ENCODE data around the gene CHD2.

CHD2 gene

DNA sequence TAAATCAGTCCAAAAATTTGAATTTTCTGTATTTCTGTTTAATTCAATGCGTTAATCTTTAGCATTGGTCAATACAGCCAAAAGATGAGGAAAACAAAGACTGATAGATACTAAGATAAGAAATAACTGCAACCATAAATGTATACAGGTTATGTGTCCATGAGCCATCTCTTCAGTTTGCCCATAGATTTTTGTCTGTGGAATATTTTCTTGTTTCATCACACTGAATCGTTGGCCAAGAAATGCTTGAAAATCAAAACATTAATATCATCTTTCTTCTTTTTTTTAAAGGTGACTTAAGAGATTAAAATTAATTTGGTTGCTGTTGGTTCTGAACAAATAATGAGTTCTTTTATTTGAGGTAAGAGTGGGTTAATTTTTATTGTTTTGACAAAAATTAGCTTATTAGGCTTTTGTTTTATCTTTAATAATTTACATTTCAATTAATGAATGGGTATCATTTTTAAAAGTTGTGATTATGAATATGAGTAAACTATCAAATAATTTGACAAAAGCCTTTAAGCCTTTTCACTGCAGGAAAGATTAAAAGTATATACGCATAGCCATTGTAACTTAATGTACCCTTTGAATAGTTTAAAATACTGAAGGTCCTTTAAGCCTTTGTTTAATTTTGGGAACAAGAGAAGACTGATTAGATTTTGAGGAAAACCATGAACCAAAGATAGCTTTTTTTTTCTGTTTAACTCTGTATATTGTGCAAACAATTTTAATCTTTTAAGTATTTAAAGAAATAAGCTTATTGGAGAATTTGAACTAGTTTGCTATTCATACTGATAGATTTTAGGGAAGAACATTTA is 14.7 kb upstream of the CHD2 start:
- FAIRE-seq = no peak

DNA sequence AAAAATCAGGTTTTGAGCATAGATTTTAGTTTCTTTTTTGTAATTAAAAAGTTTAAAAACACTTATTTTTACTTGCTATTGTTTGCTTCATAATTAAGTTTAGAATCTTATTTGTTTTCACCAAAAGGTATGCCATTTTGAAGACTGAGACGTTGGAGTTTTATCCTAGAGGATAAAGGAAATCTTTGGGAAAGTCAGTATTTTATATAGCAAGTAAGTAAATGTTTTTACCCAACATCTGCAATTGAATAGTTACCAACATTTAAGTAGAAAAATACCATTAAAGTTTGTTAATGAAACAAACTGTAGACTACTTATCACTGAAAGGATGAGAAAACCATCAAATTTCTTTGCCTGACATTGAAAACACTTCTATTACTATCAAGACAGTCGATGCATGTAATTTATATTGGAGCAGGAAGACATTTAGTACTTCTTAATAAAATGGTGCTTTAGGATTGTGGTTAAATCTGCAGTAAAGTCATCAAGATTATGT is 14.0 kb upstream of the CHD2 start:
- FAIRE-seq = no peak

DNA sequence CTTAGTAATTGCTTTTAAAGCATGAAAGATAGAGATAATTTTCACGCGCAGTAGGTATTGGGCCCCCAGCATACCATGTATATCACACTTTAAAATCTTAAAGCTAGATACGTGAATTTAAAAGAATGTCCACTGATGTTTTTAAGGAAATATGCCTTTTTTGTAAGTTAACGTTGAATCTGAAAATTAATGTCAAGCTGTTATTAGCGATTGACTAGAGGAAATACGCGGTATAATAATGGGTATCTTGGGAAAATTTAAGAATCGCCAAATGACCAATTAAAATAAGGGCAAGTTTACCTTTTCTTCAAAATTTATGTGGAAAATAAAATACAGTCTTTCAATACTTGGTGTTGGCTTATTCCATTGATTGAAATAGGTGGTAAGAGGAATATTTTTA is 13.3 kb upstream of the CHD2 start:
- FAIRE-seq = no peak

DNA sequence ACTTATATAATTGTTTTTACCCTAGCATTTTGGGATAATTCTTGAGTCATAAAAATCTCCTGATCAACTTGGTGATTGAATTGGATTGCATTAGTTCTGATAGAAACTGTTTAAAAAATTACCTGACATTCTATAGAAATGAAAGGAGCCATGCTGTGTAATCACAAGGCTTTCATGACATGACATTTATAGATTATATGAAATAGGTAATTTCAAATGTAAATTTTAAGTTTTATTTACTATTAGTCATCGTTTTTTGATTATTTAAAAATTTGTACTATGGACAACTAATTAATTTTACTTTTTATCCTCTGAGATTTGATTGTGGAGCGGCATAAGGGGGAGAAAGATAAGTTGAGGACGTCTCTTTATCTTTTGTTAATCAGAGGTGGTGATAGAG is 12.3 kb upstream of the CHD2 start:
- FAIRE-seq = peak; percentile 85

DNA sequence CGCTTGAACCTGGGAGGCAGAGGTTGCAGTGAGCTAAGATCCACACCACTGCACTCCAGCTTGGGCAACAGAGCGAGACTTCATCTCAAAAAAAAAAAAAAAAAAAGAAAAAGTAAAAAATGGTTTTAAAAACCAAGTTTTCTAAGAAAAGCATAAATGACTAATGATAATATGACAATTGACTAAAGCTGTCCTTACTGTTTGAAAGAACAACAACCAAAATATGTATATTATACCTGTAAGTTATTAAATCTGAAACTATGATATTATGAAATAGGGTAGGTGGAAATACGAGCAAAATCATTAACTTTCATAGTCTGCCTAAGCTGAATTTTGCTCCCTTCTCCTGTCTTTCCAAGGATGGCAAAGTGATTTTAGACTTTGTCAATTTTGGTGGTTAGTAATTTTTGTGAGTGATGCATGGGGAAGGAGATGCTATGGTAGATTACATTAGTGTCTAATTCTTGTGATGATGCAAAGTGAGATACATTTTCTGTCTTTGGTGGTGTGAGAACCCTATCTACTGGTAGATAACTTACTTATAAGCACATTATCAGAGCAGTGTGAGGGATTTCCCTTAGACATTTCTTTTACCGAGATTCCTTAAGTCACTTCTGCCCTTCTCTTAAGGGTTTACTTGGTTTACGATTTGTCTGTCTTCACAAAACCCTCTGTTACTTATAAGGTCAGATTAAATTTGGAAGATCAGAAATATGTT is 10.6 kb upstream of the CHD2 start:
- FAIRE-seq = no peak

DNA sequence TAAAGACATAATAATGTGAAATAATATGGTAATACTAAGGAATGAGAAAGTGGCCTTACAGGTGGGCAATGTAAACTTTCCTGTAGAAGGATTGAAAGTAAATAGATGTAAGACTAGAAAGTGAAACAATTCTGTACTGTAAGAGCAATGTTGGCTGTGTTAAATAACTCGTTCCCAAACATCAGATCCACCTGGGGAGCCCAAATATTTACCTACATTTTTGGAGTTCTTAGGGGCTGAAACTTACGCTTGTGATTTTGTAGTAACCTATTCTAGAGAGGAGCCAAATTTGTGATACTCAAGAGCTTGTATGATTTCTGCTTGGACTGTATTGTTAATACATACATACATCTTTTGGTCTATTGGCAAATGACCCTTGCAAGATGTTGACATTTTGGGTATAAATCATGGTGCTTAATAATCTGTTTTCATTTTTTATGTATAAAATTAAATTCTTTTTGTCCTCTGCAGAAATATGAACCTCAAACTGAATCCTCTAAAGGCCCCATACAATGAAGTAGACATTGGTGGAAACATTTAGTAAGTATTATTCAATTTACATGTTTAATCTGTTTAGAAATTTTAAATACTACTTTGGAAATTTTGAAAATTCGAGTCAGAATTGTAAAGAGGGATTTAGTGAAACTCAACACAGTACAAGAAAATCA is 8.5 kb upstream of the CHD2 start:
- no peak for FAIRE-seq

DNA sequence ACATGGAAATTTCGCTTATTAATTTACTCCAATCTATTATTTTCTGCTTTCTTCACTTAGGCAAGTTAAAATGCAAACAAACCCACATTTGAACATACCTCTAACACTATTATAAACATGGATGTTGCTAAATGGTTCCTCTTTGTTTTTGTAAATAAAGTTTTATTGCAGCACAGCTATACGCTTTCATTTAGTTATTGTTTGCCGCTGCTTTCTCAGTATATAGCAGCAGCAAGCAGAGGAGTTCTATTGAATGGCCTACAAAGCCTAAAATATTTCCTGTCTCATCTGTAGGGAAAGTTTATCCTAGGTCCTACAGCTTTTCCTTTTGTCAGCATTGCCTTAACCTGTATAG is 7.9 kb upstream of the CHD2 start:
- FAIRE-seq = no peak

DNA sequence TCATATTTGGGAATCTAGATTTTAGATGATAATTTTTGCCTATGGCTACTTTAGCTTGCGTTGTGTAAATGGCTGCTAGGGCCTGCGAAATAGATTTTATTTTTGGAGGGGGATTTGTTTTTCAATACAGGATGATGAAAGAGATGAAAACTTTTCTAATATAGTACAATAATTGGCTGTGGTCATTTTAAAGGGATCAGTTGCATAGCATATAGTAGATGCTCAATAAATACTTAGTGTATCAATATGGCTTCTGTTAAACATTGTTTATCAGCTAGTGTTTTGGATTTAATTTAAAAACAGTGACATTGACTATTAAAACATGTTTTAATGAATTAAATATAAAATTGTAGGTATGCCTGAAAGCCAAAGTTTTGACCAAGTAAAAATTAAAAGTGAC is 6.9 kb upstream of the CHD2 start:
- no peak for FAIRE-seq

DNA sequence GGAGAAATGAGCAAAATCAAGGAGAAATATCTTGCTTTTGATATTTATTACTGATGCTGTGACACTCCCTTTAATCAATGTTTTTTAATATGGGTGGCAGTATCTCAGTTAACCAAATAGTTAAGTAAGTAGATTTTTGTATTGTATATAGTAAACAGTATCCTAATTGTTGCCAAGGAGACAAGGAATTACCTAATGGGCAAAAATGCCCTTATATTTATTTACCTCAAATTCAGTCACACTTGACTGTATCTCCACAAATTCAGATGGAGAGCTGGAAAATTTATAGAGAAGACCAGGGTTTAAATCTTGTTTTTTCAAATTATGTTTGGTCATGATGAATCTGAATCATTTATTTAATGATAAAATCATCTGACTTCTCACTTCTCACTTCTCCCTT is 3.6 kb upstream of the CHD2 start:
- no peak for FAIRE-seq

DNA sequence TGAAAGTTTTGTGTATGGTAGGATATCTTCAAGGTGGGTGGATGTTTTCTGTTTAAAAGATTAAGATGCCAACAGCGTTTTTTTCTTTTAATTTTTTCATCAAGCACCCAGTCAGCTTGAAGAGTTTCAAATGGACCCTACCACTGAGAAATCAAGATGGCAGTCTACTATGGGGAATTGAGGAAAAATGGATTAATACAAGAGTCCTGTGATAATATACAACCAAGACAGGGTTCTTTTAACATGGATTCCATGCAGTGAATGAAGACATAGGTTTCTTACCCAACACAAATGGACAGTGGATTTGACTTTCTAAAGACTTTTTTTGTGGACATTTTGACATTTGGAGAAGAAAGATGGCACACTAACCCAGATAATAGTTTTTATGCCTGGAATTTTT is 2.5 kb upstream of the CHD2 start:
- FAIRE-seq = no peak

DNA sequence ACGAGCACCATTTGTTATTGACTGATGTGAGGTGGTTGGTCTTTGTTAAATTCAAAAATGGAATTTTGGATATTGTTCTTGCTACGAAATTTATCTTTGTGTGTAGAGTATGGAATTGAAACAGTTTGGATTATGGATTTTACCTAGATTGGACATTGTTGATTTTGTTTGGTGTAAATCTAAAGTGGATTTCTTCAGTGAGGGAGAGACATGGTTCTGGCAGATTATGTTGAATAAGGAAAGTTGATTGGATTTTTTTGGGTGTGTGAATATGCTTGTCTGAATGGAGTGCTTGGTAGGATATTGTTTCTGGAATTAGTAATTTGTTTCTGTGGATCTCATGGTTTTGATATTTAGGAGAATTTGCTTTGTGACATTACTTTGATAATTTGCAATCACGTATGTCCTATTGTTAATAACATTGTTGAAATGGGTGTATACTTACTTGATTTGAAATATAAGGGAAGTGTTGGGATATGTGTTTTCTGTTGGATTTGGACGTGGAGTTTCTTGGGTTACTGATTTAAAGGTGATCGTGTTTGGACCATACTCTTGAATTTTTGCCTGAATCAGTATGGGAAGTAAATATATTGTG is 1.0 kb upstream of the CHD2 start:
- FAIRE-seq = no peak

DNA sequence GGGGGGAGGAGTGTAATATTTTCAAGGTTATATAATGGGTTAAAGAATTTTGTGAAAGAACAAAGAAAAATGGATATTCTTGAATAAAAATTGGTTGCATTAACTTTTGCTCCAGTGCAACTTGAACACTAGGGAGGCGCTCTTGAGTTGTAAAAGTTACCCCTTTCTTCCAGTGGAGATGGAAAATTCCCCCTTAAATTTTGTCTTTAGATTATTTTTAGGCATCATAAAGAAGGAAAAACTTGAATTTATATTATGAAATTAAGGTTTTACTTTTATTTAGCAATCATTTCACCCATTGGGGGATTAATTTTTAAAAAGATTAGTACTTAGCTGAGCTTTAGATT is 550 bp upstream of the CHD2 start:
- no peak for FAIRE-seq

DNA sequence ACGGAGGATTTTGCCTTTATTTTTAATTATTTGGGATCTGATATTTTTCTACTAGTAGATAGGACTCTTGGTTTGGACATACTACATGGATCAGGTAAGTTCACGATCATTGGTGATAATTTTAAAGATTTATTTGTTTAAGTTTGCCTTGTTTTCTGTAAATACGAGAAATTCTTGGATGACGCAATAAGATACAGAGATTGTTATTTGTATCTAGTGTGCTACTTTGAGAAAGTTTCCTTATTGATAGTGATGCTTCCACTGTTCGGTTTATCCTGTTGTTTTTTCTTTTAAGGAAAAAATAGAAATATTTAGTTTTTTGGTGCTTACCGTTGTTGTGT is 577 bp downstream of the CHD2 start:
- FAIRE-seq = no peak

DNA sequence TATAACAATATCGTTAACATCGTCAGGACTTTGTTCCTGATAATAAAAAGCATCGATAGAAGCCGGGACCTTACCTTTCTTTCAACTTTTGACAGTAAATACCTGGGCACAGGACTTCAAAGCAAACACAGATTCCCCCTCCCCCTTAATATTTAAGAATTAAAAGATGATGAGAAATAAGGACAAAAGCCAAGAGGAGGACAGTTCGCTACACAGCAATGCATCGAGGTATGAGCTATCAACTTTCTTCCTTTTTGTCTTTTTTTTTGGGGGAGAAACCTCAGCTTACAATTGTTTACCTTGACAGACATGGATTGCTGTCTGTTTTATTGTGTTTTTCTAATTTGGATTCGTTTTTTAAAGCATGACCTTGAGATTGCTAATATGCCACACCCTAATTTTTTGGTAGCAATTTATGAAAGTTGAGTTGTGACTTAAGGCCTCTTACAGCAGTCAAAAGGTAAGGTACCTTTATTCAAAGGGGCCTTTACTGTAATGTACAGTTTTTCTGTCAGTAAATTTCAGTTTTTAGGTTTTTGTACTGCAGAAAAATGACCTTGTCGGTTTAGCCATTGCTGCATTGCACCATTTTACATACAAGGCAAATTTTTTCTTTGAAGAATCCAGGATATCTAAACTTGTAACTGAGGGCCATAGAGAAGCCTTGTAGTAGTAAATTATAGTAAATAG is 1.1 kb downstream of the CHD2 start:
- FAIRE-seq = no peak

DNA sequence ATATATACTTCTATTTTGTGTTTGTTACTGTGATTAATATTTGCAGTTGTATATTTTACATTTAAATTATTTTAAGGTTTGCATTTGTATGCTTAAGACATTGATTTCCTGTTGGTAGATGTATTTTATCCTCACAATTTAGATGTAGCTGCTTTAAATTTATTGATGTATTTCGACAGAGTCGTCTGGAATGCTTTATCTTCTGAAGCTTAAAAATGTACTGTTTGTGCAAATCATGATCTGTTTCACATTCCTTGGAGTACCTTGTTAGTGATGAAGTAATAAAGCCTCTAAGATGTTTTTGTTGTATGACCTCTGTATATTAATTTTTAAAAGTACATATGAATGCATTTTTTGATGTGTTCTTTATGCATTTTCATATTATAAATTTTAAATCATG is 1.9 kb downstream of the CHD2 start:
- FAIRE-seq = no peak

DNA sequence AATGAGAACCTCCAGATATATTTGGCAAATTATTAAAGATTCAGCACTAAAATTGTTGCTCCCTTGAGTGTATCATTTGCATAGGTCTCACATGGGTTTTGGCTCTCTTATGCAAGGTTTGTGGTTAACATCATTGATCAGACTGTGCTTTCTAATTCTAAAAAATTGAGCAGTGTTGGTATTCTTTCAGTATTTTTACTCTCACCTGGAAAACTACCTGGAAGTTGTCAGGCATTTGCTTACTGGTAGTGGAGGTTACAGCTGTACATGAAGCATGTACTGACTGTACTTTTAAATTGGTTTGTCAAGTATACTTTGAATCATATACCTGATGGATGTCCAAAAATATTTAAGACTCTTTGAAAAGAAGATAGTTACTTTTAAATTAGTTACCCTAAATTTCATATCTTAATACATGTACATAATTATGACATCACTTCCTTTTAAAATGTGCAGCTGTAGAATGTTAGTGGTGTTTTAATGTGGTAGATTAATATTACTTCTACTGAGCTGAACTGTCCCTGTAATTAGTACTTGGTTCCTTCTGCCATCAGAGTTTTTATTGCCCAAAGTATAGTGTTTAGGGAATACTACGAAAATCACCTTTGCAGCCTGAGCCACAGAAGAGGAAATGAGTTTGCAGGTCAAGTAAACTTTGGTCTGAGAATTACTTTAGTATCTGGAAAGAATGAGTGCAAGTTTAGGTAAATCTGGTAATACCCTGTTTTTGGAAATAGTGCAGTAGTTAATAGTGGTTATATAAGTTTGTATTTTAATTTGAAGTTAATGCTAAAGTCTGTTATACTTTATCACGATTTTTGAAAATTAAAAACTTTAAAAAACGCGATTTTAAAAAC is 2.8 kb downstream of the CHD2 start:
- no peak for FAIRE-seq

DNA sequence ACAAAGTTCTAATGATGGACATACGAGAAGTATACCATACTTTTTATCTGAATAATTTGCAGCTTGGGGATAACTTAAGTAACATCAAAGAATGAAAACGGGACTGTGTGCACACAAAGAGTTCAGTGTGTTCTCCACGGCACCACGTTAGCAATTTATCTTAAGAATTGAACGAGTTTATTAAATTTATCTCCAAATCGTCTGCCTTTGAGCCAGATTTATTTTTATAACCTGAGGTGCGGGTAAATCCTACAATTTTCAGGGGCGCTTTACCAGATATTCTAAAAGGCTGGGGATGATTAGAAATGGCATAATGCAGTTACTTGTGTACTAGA is 3.5 kb downstream of the CHD2 start:
- no peak for FAIRE-seq

DNA sequence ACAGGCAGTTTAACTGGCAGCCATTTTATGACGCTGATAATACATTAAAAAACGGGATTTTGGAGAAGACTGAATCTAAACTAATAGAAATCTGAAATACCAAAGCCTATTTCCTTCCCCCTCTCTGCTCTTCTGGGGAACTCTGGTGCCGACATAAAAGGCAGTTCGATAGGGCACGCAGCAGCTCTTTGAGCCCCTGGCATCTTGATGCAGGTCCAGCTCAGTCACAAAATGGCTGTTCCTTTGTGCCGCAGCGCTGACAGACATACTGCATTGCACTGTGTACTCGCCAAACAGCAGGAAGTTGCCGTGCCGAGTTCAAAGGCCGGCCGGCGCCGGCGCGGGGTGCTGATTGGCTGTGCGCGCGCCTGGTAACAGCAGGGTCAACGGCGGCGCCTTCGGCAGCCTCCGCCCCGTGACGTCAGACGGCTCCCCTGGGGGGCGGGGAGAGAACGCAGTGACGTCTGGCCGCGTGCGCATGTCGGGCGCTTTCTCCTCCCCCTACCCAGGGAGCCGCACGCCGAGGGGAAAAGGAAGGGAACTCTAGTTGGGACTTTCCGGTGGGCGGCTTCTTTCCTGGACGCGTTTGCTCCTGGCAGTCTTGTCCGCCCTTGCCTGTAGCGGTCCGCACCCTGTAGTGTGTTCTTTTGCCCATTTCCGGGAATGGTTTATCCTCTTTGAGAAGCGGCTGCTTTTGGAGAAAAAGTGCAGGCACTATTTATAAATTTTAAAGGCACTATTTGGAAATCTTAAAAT is 4.0 kb downstream of the CHD2 start:
- peak; percentile 53 for FAIRE-seq

DNA sequence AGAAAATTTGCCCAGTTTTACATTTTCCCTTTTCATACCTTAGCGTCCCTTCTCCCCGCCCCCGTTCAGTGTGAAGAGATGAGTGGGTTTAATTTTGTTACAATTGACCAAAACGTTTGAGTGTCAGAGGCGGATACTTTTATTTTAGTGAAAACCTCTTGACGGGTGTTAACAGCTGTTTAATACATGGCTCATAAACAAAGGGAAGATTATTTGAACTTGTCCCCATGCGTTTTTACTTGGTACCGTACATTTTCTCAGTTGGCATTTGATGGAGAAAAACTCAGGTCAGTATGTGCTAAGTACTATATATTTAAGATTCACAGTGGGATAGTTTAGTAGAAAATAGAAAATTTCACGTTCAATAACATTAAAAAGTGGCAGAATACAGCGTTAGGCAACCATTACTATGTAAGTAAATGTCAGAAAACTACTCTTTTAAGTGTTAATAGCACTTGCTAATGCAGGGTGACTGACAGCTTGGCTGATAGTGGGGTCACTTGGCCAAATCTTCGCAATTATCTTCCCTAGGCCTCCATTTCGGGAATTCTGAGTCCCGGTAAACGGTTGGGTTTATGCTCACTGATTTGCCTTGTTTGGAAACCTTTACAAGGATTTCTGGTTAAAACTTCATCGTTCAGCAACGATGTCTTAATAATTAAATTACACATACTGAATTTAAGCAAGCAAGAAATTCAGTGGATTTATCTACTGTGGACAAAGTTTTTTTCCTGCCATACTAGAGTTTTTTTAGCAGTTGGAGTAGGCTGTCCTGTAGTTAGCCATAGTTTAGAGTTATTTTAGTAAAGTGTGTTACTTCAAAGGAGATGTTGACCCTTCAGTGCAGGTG is 4.8 kb downstream of the CHD2 start:
- peak; percentile 38 for FAIRE-seq

DNA sequence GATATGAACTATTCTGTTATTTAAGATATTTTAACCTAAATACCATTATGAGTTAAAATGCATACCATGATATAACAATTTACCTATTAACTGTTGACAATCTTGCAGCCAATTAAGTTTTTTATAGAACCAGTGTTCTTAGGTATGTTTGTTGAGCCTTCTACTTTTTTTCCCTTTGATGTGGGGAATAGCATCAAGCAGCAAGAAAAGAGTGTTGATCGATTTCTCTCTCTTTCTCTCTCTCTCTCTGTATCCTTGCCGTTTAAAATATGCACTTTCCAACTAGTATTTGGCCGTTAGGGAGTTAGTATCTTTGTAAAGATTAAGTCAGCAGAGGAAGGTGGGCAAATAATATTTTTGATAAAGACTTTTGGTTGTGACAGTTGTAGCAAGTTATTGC is 5.9 kb downstream of the CHD2 start:
- FAIRE-seq = no peak

Data from islet of Langerhans (tissue), 1 donor.